Measurements from ENCODE around the gene UNC5C. TPM values are rescaled to one million over a fixed set of nuclear protein-coding genes. Genes with fewer than 3 reads are reported as not detected.

The UNC5C gene
- total and polyA plus RNA-seq, 2 donors (not counting 1 experiment from before 2014, with no cell fraction given): 2.0 to 11.6 TPM

- H3K4me1 ChIP-seq (ENCODE audit: control insufficient read depth, extremely low read depth, insufficient read depth, low read length): no peaks in the 10 kb centered on the region
- H3K9me3 ChIP-seq (ENCODE audit: control insufficient read depth, insufficient read depth, low read depth, low read length): no peaks in the 10 kb centered on the region
- no peak overlapping the region for H3K27ac ChIP-seq (ENCODE audit: insufficient read depth, low read length)
- no peak overlapping the region for H3K9ac ChIP-seq (ENCODE audit: insufficient read depth, low read length)
- H3K36me3 ChIP-seq (ENCODE audit: control insufficient read depth, insufficient read depth, low read length): no peaks in the 10 kb centered on the region
- DNase-seq (ENCODE audit: low read depth in 2 of 2): no peak
- H3K27me3 ChIP-seq (ENCODE audit: control insufficient read depth, insufficient read depth, low read length): no peaks in the 10 kb centered on the region
- H2AFZ ChIP-seq (ENCODE audit: low read length): no peak overlapping the region
- H3K79me2 ChIP-seq (ENCODE audit: control insufficient read depth, insufficient read depth, low read length): no peaks in the 10 kb centered on the region
- H4K20me1 ChIP-seq (ENCODE audit: control insufficient read depth, extremely low read depth, insufficient read depth, low read length): no peaks in the 10 kb centered on the region
- H3K4me2 ChIP-seq (ENCODE audit: extremely low read depth, insufficient read depth, low read length): no peak overlapping the region
- no peak overlapping the region for H3K4me3 ChIP-seq (replicated peaks in 1 of 4; ENCODE audit: control extremely low read depth in 1 of 4, insufficient read depth in 1 of 4, low read depth in 3 of 4, low read length in 4 of 4)
- no peak for TF ChIP-seq CTCF (conservative IDR thresholded peaks at IDR 0.05 in 1 of 2, IDR thresholded peaks at IDR 0.05 in 1 of 2; ENCODE audit: low read depth in 1 of 2, low read length in 2 of 2)
- no peak for TF ChIP-seq EZH2 (IDR thresholded peaks at IDR 0.05; ENCODE audit: low read length, missing control alignments)
Measured at GRCh38 chr4:95249426-95250021, 299.2 kb downstream of the UNC5C start.

DNA sequence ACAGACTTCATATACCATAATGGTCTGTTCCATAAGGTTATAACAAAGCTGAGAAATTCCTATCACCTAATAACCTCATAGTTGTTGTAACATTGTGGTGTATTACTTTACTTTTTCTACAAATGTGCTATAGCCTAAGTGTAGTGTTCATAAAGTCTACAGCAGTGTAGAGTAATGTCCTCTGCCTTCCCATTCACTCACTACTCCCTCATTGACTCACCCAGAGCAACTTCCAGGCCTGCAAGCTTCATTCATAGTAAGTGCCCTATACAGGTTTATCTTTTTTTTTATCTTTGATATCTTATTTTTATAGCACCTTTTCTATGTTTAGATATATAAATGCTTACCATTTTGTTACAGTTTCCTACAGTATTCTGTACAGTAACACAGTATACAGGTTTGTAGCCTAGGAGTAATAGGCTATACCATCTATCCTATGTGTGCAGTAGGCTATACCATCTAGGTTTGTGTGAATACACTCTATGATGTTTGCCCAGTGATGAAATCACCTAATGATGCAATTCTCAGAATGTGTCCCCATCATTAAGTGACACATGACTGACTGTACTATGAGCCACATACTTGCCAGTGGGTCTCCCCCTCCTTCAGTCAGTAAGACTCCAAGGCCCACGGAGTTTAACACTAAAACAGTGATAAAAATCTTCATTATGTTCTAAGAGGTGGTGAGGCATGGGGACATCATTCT, 299.9 kb downstream of the UNC5C start:
- H3K27ac ChIP-seq (ENCODE audit: insufficient read depth, low read length): no peak overlapping the region
- H3K4me3 ChIP-seq (replicated peaks in 1 of 4; ENCODE audit: control extremely low read depth in 1 of 4, insufficient read depth in 1 of 4, low read depth in 3 of 4, low read length in 4 of 4): no peak overlapping the region
- no peaks in the 10 kb centered on the region for H3K79me2 ChIP-seq (ENCODE audit: control insufficient read depth, insufficient read depth, low read length)
- TF ChIP-seq EZH2 (IDR thresholded peaks at IDR 0.05; ENCODE audit: low read length, missing control alignments): no peak
- TF ChIP-seq CTCF (conservative IDR thresholded peaks at IDR 0.05 in 1 of 2, IDR thresholded peaks at IDR 0.05 in 1 of 2; ENCODE audit: low read depth in 1 of 2, low read length in 2 of 2): no peak
- no peak for DNase-seq (ENCODE audit: low read depth in 2 of 2)
- H3K27me3 ChIP-seq (ENCODE audit: control insufficient read depth, insufficient read depth, low read length): no peaks in the 10 kb centered on the region
- H2AFZ ChIP-seq (ENCODE audit: low read length): no peak overlapping the region
- H4K20me1 ChIP-seq (ENCODE audit: control insufficient read depth, extremely low read depth, insufficient read depth, low read length): no peaks in the 10 kb centered on the region
- no peaks in the 10 kb centered on the region for H3K36me3 ChIP-seq (ENCODE audit: control insufficient read depth, insufficient read depth, low read length)
- no peak overlapping the region for H3K9ac ChIP-seq (ENCODE audit: insufficient read depth, low read length)
- no peaks in the 10 kb centered on the region for H3K4me1 ChIP-seq (ENCODE audit: control insufficient read depth, extremely low read depth, insufficient read depth, low read length)
- H3K9me3 ChIP-seq (ENCODE audit: control insufficient read depth, insufficient read depth, low read depth, low read length): no peaks in the 10 kb centered on the region
- no peak overlapping the region for H3K4me2 ChIP-seq (ENCODE audit: extremely low read depth, insufficient read depth, low read length)

DNA sequence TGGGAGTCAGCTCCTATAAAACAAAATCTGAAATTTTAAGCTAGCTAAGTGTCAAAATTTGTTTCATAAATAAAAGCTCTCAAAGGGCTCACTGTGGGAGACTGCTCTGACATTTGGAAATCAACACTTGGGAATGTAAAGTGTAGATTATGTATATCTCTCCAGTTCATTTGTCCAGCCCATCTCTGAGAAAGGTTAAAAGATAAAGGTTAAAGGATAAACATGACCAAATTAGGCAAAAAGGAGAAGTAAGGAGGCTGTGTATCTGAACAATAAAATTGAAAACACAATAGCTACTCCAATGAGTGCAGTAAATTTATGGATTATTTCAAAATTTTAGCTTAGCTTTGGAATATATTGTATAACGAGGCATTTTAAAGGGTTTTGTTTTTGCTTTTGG, 304.9 kb downstream of the UNC5C start:
- Histone ChIP-seq H4K20me1 (ENCODE audit: control insufficient read depth, extremely low read depth, insufficient read depth, low read length) (no peaks in the 10 kb centered on the region), H3K4me1 (ENCODE audit: control insufficient read depth, extremely low read depth, insufficient read depth, low read length) (no peaks in the 10 kb centered on the region)

More for the DNA sequence above, 304.9 kb downstream of the UNC5C start:
- DNase-seq (ENCODE audit: low read depth in 2 of 2): no peak
- Histone ChIP-seq H3K9me3 (ENCODE audit: control insufficient read depth, insufficient read depth, low read depth, low read length) (no peaks in the 10 kb centered on the region), H3K4me3 (replicated peaks in 1 of 4; ENCODE audit: control extremely low read depth in 1 of 4, insufficient read depth in 1 of 4, low read depth in 3 of 4, low read length in 4 of 4) (no peak overlapping the region), H3K27ac (ENCODE audit: insufficient read depth, low read length) (no peak overlapping the region), H3K4me2 (ENCODE audit: extremely low read depth, insufficient read depth, low read length) (no peak overlapping the region), H3K36me3 (ENCODE audit: control insufficient read depth, insufficient read depth, low read length) (no peaks in the 10 kb centered on the region), H3K79me2 (ENCODE audit: control insufficient read depth, insufficient read depth, low read length) (no peaks in the 10 kb centered on the region), H3K27me3 (ENCODE audit: control insufficient read depth, insufficient read depth, low read length) (no peaks in the 10 kb centered on the region), H2AFZ (ENCODE audit: low read length) (no peak overlapping the region), H3K9ac (ENCODE audit: insufficient read depth, low read length) (no peak overlapping the region)
- TF ChIP-seq CTCF (conservative IDR thresholded peaks at IDR 0.05 in 1 of 2, IDR thresholded peaks at IDR 0.05 in 1 of 2; ENCODE audit: low read depth in 1 of 2, low read length in 2 of 2) (no peak), EZH2 (IDR thresholded peaks at IDR 0.05; ENCODE audit: low read length, missing control alignments) (no peak)

All from fibroblast of lung (primary cell).